ENCODE measurements around the gene BAHCC1. TPM values are rescaled to one million over a fixed set of nuclear protein-coding genes. Genes with fewer than 3 reads are reported as not detected.

Gene BAHCC1
- total RNA-seq, 2 donors from 2014 or later, result 5.8 to 12.7 TPM

- Histone ChIP-seq H3K9me3 (no peaks in the 10 kb centered on the region), H3K4me1 (peaks cover 0 to 67% of the 10 kb centered on the region in 2 donors), H3K4me3 (peak overlapping the region; percentile 77 to 82), H3K27ac (peak overlapping the region; percentile 97 to 98), H3K27me3 (no peaks in the 10 kb centered on the region), H3K36me3 (no peaks in the 10 kb centered on the region)
- no peak for DNase-seq (ENCODE audit: low spot score)
- TF ChIP-seq, protein P1, sequence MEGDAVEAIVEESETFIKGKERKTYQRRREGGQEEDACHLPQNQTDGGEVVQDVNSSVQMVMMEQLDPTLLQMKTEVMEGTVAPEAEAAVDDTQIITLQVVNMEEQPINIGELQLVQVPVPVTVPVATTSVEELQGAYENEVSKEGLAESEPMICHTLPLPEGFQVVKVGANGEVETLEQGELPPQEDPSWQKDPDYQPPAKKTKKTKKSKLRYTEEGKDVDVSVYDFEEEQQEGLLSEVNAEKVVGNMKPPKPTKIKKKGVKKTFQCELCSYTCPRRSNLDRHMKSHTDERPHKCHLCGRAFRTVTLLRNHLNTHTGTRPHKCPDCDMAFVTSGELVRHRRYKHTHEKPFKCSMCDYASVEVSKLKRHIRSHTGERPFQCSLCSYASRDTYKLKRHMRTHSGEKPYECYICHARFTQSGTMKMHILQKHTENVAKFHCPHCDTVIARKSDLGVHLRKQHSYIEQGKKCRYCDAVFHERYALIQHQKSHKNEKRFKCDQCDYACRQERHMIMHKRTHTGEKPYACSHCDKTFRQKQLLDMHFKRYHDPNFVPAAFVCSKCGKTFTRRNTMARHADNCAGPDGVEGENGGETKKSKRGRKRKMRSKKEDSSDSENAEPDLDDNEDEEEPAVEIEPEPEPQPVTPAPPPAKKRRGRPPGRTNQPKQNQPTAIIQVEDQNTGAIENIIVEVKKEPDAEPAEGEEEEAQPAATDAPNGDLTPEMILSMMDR (IDR thresholded peaks at IDR 0.05), result no peak
Observed at GRCh38 chr17:81391936-81392908, 3.0 kb upstream of the BAHCC1 start.

DNA sequence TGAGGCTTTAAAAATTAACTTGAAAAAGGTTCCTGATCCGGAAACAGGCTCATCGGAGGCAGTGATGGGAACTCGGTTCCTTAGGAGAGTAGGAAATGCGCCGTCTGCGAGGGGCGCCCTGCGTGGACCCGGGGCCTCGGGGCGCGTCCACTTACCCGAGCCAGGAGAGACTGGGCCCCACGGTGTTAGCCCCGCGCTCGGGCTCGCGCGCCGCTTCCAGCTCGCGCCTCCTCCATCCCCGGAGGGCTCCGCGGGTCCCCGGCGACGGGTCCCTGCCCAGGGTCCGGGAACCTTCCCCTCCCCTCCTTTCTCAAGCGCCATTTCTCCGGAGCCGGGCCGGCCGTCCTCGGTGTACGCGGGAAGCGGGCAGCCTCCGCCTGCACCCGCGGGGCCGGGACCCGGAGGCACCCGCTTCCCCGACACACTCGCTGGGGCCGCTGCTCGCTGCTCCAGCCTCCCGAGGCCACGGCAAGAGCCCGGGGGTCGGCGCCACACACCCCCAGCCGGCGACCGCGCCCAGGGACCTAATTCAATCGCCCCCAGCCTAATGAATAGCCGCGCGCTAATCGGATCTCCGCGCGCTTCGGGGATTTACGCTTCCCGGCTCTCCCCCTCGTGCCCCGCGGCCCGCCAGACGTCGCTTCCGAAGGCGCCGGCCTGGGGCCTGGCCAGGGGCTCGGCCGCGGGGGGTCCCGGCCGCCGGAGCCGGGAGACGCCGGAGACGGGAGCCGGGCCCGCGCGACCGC is 2.2 kb upstream of the BAHCC1 start:
- no peak for DNase-seq (ENCODE audit: low spot score)
- H3K27me3 ChIP-seq, result no peaks in the 10 kb centered on the region
- H3K27ac ChIP-seq, result peak overlapping the region; percentile 97 to 98
- H3K4me1 ChIP-seq, result peaks cover 0 to 63% of the 10 kb centered on the region in 2 donors
- peak overlapping the region; percentile 77 to 82 for H3K4me3 ChIP-seq
- no peaks in the 10 kb centered on the region for H3K9me3 ChIP-seq
- H3K36me3 ChIP-seq, result no peaks in the 10 kb centered on the region
- TF ChIP-seq, protein P1 (IDR thresholded peaks at IDR 0.05), result no peak

GRCh38 chr17:81393684-81394376 is 1.4 kb upstream of the BAHCC1 start:
- Histone ChIP-seq H3K4me1 (peaks cover 0 to 58% of the 10 kb centered on the region in 2 donors), H3K9me3 (no peaks in the 10 kb centered on the region), H3K27me3 (no peaks in the 10 kb centered on the region), H3K27ac (peak overlapping the region; percentile 97 to 98), H3K4me3 (peak overlapping the region; percentile 77 to 82), H3K36me3 (no peaks in the 10 kb centered on the region)
- peak; percentile 100 for DNase-seq (ENCODE audit: low spot score)
- TF ChIP-seq, protein P1 (IDR thresholded peaks at IDR 0.05), result no peak

- H3K36me3 ChIP-seq, result no peaks in the 10 kb centered on the region
- no peak for DNase-seq (ENCODE audit: low spot score)
- H3K4me3 ChIP-seq, result peak overlapping the region; percentile 14 to 77
- H3K27me3 ChIP-seq, result no peaks in the 10 kb centered on the region
- TF ChIP-seq, protein P1 (IDR thresholded peaks at IDR 0.05), result no peak
- peaks cover 0 to 52% of the 10 kb centered on the region in 2 donors for H3K4me1 ChIP-seq
- H3K27ac ChIP-seq, result peak overlapping the region; percentile 97 to 98
- no peaks in the 10 kb centered on the region for H3K9me3 ChIP-seq
Observed at GRCh38 chr17:81394377-81394920, 808 bp upstream of the BAHCC1 start.

- Histone ChIP-seq H3K27ac (peak overlapping the region; percentile 95 to 98), H3K27me3 (no peaks in the 10 kb centered on the region), H3K9me3 (no peaks in the 10 kb centered on the region), H3K36me3 (no peaks in the 10 kb centered on the region), H3K4me3 (peak overlapping the region; percentile 54 to 77), H3K4me1 (peaks cover 0 to 46% of the 10 kb centered on the region in 2 donors)
- DNase-seq (ENCODE audit: low spot score), result no peak
- TF ChIP-seq, protein P1 (IDR thresholded peaks at IDR 0.05), result no peak
Observed at GRCh38 chr17:81395600-81396277, 482 bp downstream of the BAHCC1 start.
